Ishikawa (cell line): ENCODE measurements around the gene ST6GALNAC4.

Source experiments
- MAX ChIP-seq: IDR thresholded peaks from 2 replicates; pipeline ENCODE4 v1.6.1; 2012
- RAD21 ChIP-seq: IDR thresholded peaks from 2 replicates; pipeline ENCODE4 v1.6.1; 2012; ENCODE audit warnings: low read depth
- TEAD4 ChIP-seq: IDR thresholded peaks from 2 replicates; pipeline ENCODE4 v1.6.1; 2012
- YY1 ChIP-seq: IDR thresholded peaks from 2 replicates; pipeline ENCODE4 v1.6.1; 2012; ENCODE audit warnings: low read depth

- TF ChIP-seq YY1, result no peak
- TF ChIP-seq RAD21, result no peak
- TF ChIP-seq TEAD4, result no peak
- TF ChIP-seq MAX, result no peak
Measured at GRCh38 chr9:127896395-127897192, 20.2 kb downstream of the ST6GALNAC4 start.
